IMR-90 (cell line): ENCODE measurements around the gene ETV4. TPM values are rescaled to one million over a fixed set of nuclear protein-coding genes. Genes with fewer than 3 reads are reported as not detected.

Experiments
- ATAC-seq: fragments of 200-7000 bp; cut with Tn5 transposase; 2 replicates; pipeline ENCODE4 v1.9.1; 2020; ENCODE audit warnings: low read depth, mild to moderate bottlenecking, moderate library complexity
- BruUV-seq: library from RNA; stranded (reverse); fragments of 400-500 nt; replicated peaks from 2 replicates; lab custom pipeline; 2021; lab: Mats Ljungman, UMichigan
- CTCF ChIA-PET: fragments of 300-600 bp; formaldehyde crosslinking; extraction: SDS; loops from one replicate; lab custom pipeline; 2021; ENCODE audit warnings: antibody characterized with exemption; lab: Yijun Ruan, JAX
- POLR2A ChIA-PET: fragments of 300-600 bp; sonication (Branson Sonifier 250); formaldehyde crosslinking; loops from one replicate; lab custom pipeline; 2022; ENCODE audit warnings: antibody characterized with exemption; ENCODE audit not compliant: unreplicated experiment; lab: Charles Lee
- DNase-seq: peaks from one replicate; pipeline ENCODE4 v3.0.0; 2013
- H2AFZ ChIP-seq: replicated peaks from 2 replicates; pipeline ENCODE3; 2013; ENCODE audit warnings: low read length, mild to moderate bottlenecking; ENCODE audit not compliant: poor library complexity
- H2AK5ac ChIP-seq: 2 replicates; pipeline ENCODE4 v1.6.1; 2013; ENCODE audit warnings: low read depth, low read length, inconsistent platforms
- H2AK9ac ChIP-seq: replicated peaks from 2 replicates; pipeline ENCODE3; 2013; ENCODE audit warnings: mild to moderate bottlenecking, low read depth, low read length, moderate library complexity; ENCODE audit not compliant: poor library complexity
- H2BK120ac ChIP-seq: 2 replicates; pipeline ENCODE4 v1.6.1; 2013; ENCODE audit warnings: low read depth, low read length, inconsistent platforms
- H2BK15ac ChIP-seq: 3 replicates; pipeline ENCODE4 v1.6.1; 2013; ENCODE audit warnings: low read depth, low read length, inconsistent platforms
- H2BK20ac ChIP-seq: 2 replicates; pipeline ENCODE4 v1.6.1; 2013; ENCODE audit warnings: low read depth, mild to moderate bottlenecking, inconsistent platforms, low read length, moderate library complexity
- H2BK5ac ChIP-seq: 2 replicates; pipeline ENCODE4 v1.6.1; 2013; ENCODE audit warnings: mild to moderate bottlenecking, low read depth, low read length, inconsistent platforms; ENCODE audit not compliant: poor library complexity, severe bottlenecking
- H3K14ac ChIP-seq: replicated peaks from 2 replicates; pipeline ENCODE4 v1.6.1; 2013; ENCODE audit warnings: low read depth, low read length, inconsistent platforms
- H3K18ac ChIP-seq: 2 replicates; pipeline ENCODE4 v1.6.1; 2013; ENCODE audit warnings: low read depth, low read length, control low read depth
- H3K23ac ChIP-seq: 2 replicates; pipeline ENCODE4 v1.6.1; 2013; ENCODE audit warnings: low read depth, low read length, inconsistent platforms
- H3K27ac ChIP-seq: 2 replicates; pipeline ENCODE4 v1.5.1; 2013; ENCODE audit warnings: mild to moderate bottlenecking, control low read depth, low read length; ENCODE audit not compliant: insufficient read depth
- H3K27me3 ChIP-seq: 2 replicates; pipeline ENCODE4 v1.6.1; 2013; ENCODE audit warnings: low read length; ENCODE audit not compliant: control insufficient read depth, insufficient read depth
- H3K36me3 ChIP-seq: 2 replicates; pipeline ENCODE4 v1.6.1; 2013; ENCODE audit warnings: low read length, mixed read lengths; ENCODE audit not compliant: control insufficient read depth, insufficient read depth
- H3K4ac ChIP-seq: 2 replicates; pipeline ENCODE4 v1.6.1; 2013; ENCODE audit warnings: low read depth, low read length, inconsistent platforms
- H3K4me1 ChIP-seq: 2 replicates; pipeline ENCODE4 v1.6.1; 2013; ENCODE audit warnings: low read length, mixed read lengths; ENCODE audit not compliant: control insufficient read depth, insufficient read depth
- H3K4me2 ChIP-seq: 2 replicates; pipeline ENCODE4 v1.6.1; 2013; ENCODE audit warnings: low read depth, mild to moderate bottlenecking, control low read depth, low read length, moderate library complexity
- H3K4me3 ChIP-seq: 2 replicates; pipeline ENCODE4 v1.5.1; 2013; ENCODE audit warnings: low read depth, mild to moderate bottlenecking, control low read depth, low read length, moderate library complexity; ENCODE audit not compliant: insufficient read depth
- H3K56ac ChIP-seq: 2 replicates; pipeline ENCODE4 v1.6.1; 2013; ENCODE audit warnings: low read length, inconsistent platforms; ENCODE audit not compliant: insufficient read depth; ENCODE audit errors: extremely low read depth
- H3K79me1 ChIP-seq, 2 experiments: 2 replicates each; pipeline ENCODE4 v1.6.1; 2013; ENCODE audit warnings: low read length in 2 of 2, inconsistent platforms in 1 of 2, low read depth in 1 of 2
- H3K9ac ChIP-seq: 2 replicates; pipeline ENCODE4 v1.6.1; 2013; ENCODE audit warnings: low read depth, low read length, control low read depth
- H3K9me1 ChIP-seq: 2 replicates; pipeline ENCODE4 v1.6.1; 2013; ENCODE audit warnings: low read length, inconsistent platforms; ENCODE audit not compliant: insufficient read depth
- H3K9me3 ChIP-seq: 2 replicates; pipeline ENCODE4 v1.6.1; 2013; ENCODE audit warnings: low read length; ENCODE audit not compliant: control insufficient read depth, insufficient read depth
- H4K20me1 ChIP-seq: 2 replicates; pipeline ENCODE4 v1.6.1; 2013; ENCODE audit warnings: low read length, inconsistent platforms; ENCODE audit not compliant: insufficient read depth
- H4K5ac ChIP-seq: 2 replicates; pipeline ENCODE4 v1.6.1; 2013; ENCODE audit warnings: mild to moderate bottlenecking, low read depth, low read length, control low read depth
- H4K8ac ChIP-seq, 2 experiments: 2 replicates each; pipeline ENCODE4 v1.6.1; 2013; ENCODE audit warnings: low read depth in 2 of 2, low read length in 2 of 2, control low read depth in 1 of 2, inconsistent platforms in 1 of 2
- H4K91ac ChIP-seq: 2 replicates; pipeline ENCODE4 v1.6.1; 2013; ENCODE audit warnings: low read depth, low read length, inconsistent platforms; ENCODE audit not compliant: insufficient read depth
- BHLHE40 ChIP-seq: fragments of 150-350 bp; IDR thresholded peaks from 2 replicates; pipeline ENCODE4 v1.6.1; 2016; ENCODE audit warnings: mild to moderate bottlenecking, low read depth, low read length
- MAFK ChIP-seq: IDR thresholded peaks from 2 replicates; pipeline ENCODE4 v1.6.1; 2012; ENCODE audit warnings: low read depth, low read length, improper control_type of control experiment
- MAZ ChIP-seq: IDR thresholded peaks from 2 replicates; pipeline ENCODE4 v1.6.1; 2012; ENCODE audit warnings: low read depth, mild to moderate bottlenecking, low read length, improper control_type of control experiment, moderate library complexity, borderline replicate concordance
- MXI1 ChIP-seq: IDR thresholded peaks from 2 replicates; pipeline ENCODE4 v1.6.1; 2012; ENCODE audit warnings: low read depth, mild to moderate bottlenecking, low read length, moderate library complexity, borderline replicate concordance
- RFX5 ChIP-seq: IDR thresholded peaks from 2 replicates; pipeline ENCODE4 v1.8.0; 2012; ENCODE audit warnings: low read depth, mild to moderate bottlenecking, low read length, moderate library complexity
- SMC3 ChIP-seq: fragments of 150-350 bp; IDR thresholded peaks from 2 replicates; pipeline ENCODE4 v1.6.1; 2016; ENCODE audit warnings: low read depth, mild to moderate bottlenecking, antibody characterized with exemption, low read length, moderate library complexity
- USF2 ChIP-seq: fragments of 150-350 bp; IDR thresholded peaks from 2 replicates; pipeline ENCODE4 v1.6.1; 2017; ENCODE audit warnings: mild to moderate bottlenecking, antibody characterized with exemption, low read length, low read depth
- WGBS, 2 experiments: methylation state at CpG; one replicate each; pipeline versions ENCODE4 v1.1.5 to v1.1.7; 2013; ENCODE audit warnings: missing lambda C conversion rate in 2 of 2; ENCODE audit not compliant: insufficient read length in 1 of 2; ENCODE audit errors: extremely low coverage in 2 of 2; 5-methylcytosine and 5-hydroxymethylcytosine counted together
- dilution Hi-C: fragments of 300-500 bp; cut with HindIII; formaldehyde crosslinking; loops from one replicate; pipeline ENCODE4 v1.14.3; 2018; ENCODE audit warnings: low sequenced_read_pairs; ENCODE audit not compliant: unreplicated experiment
- in situ Hi-C: fragments of 300-500 bp; cut with MboI; formaldehyde crosslinking; loops from 3 replicates; pipeline ENCODE4 v1.14.3; 2019; ENCODE audit warnings: low sequenced_read_pairs, inconsistent platforms, mixed read lengths
- intact Hi-C: fragments of 100-400 bp; cut with micrococcal nuclease; formaldehyde crosslinking; loops from 2 replicates; pipeline ENCODE4 v1.10.0; 2022
- polyA plus RNA-seq, 3 experiments: library from polyadenylated mRNA; depleted of rRNA; stranded (reverse); fragments of >200 nt; gene quantifications; 2 replicates each; pipeline ENCODE4 v1.2.3, GENCODE V29; 2012; ENCODE audit warnings: low replicate concordance in 1 of 3
- total RNA-seq: library from RNA; depleted of rRNA; stranded (reverse); fragments of >200 nt; gene quantifications from 2 replicates; pipeline ENCODE4 v1.2.3, GENCODE V29; 2012
- TF ChIP-seq, protein P1 (sequence below): fragments of 150-350 bp; IDR thresholded peaks from 2 replicates; pipeline ENCODE4 v1.6.1; 2016; ENCODE audit warnings: low read depth, mild to moderate bottlenecking, low read length, moderate library complexity, borderline replicate concordance

Gene ETV4
- total and polyA plus RNA-seq, 2 of the 4 experiments (the other 2 are of a cell fraction) = 4.3 to 13.2 TPM

GRCh38 chr17:43524945-43525575 is 21.1 kb downstream of the ETV4 start (continued):
- TF ChIP-seq BHLHE40 = no peak

GRCh38 chr17:43521389-43521788 is 24.8 kb downstream of the ETV4 start:
- peaks cover 7% of the 10 kb centered on the region for H3K4me1 ChIP-seq
- ChIA-PET CTCF (no interaction called here), POLR2A (no interaction called here)
- H4K5ac ChIP-seq = no peak overlapping the region
- no peak overlapping the region for H2AFZ ChIP-seq
- H3K36me3 ChIP-seq = peaks cover 59% of the 10 kb centered on the region
- H3K23ac ChIP-seq = no peak overlapping the region
- H3K9me1 ChIP-seq = peaks cover 2% of the 10 kb centered on the region
- intact Hi-C loops = loop anchor here (2.0 kb wide), 1 partner anchor 41 kb away; no protein-coding TSS in a partner anchor
- H3K56ac ChIP-seq = no peak overlapping the region
- no peak for DNase-seq
- no peak overlapping the region for H3K14ac ChIP-seq
- dilution Hi-C loops = no loop called here
- H4K20me1 ChIP-seq = 0 out of 2 replicates have a peak, but pooled peaks cover 3% of the 10 kb centered on the region
- H3K27ac ChIP-seq = no peak overlapping the region
- no peak overlapping the region for H4K91ac ChIP-seq
- no peak overlapping the region for H2BK15ac ChIP-seq
- H2AK5ac ChIP-seq = no peak overlapping the region
- no peak overlapping the region for H2BK5ac ChIP-seq
- in situ Hi-C loops = loop anchor here (5.0 kb wide), 1 partner anchor 151 kb away; no protein-coding TSS in a partner anchor
- no peak overlapping the region for H2BK20ac ChIP-seq
- H3K18ac ChIP-seq = no peak overlapping the region
- no peak overlapping the region for H3K9ac ChIP-seq
- no peaks in the 10 kb centered on the region for H3K9me3 ChIP-seq
- H3K27me3 ChIP-seq = no peaks in the 10 kb centered on the region
- no peak for ATAC-seq
- no peak overlapping the region for H3K4ac ChIP-seq
- no peak overlapping the region for H4K8ac ChIP-seq
- no peak overlapping the region for H3K4me2 ChIP-seq
- no peak for TF ChIP-seq RFX5
- no peak for TF ChIP-seq MAZ
- no peak for TF ChIP-seq SMC3
- TF ChIP-seq, protein P1, sequence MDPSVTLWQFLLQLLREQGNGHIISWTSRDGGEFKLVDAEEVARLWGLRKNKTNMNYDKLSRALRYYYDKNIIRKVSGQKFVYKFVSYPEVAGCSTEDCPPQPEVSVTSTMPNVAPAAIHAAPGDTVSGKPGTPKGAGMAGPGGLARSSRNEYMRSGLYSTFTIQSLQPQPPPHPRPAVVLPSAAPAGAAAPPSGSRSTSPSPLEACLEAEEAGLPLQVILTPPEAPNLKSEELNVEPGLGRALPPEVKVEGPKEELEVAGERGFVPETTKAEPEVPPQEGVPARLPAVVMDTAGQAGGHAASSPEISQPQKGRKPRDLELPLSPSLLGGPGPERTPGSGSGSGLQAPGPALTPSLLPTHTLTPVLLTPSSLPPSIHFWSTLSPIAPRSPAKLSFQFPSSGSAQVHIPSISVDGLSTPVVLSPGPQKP = no peak
- no peak for TF ChIP-seq MXI1
- TF ChIP-seq USF2 = no peak
- peak; percentile 74 for TF ChIP-seq MAFK
- no peak overlapping the region for H2BK120ac ChIP-seq
- no peak overlapping the region for H3K4me3 ChIP-seq
- no peak overlapping the region for H2AK9ac ChIP-seq
- no CpG with 5 or more reads among the region's 4 CpGs for WGBS, 2 experiments
- H3K79me1 ChIP-seq = peaks cover 3 to 26% of the 10 kb centered on the region in 2 experiments; a peak in 3 of 4 replicates
- no TSS peak for BruUV-seq
